Liver (tissue), 3 donors: ENCODE measurements around the gene NAT14.

ENCODE experiments used
- FOXA1 ChIP-seq: IDR thresholded peaks from 2 replicates; pipeline ENCODE4 v1.6.1; 2016; ENCODE audit warnings: antibody characterized with exemption
- RAD21 ChIP-seq, 2 donors: IDR thresholded peaks; 2 replicates each; pipeline ENCODE4 v1.6.1; 2016; ENCODE audit warnings: antibody characterized with exemption in 2 of 2, mild to moderate bottlenecking in 2 of 2
- TF ChIP-seq, protein P1 (sequence below): fragments of 150-350 bp; IDR thresholded peaks from 2 replicates; pipeline ENCODE4 v1.5.1; 2017; ENCODE audit warnings: improper control_type of control experiment, low read depth, low read length; ENCODE audit not compliant: missing input control
- TF ChIP-seq, protein P2 (sequence below): IDR thresholded peaks from 2 replicates; pipeline ENCODE4 v1.6.1; 2016; ENCODE audit warnings: antibody characterized with exemption, mild to moderate bottlenecking
- donor health status: healthy.
- donor health status: healthy.

DNA sequence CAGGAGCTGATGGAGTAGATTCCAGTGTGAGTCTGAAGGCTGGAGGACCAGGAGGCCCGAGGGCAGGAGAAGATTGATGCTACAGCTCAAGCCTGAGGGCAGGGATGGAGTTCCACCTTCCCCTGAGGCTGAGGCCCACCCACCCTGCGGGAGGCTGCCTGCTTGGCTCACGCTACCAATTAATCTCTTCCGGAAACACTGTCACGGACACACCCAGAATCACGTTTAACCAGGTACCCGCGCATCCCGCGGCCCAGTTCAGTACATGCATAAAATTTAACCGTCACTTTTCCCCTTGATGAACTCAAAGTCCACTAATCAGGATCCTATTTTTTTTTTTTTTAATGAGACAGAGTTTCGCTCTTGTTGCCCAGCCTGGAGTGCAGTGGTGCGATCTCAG is 13.7 kb upstream of the NAT14 start:
- TF ChIP-seq, protein P1, sequence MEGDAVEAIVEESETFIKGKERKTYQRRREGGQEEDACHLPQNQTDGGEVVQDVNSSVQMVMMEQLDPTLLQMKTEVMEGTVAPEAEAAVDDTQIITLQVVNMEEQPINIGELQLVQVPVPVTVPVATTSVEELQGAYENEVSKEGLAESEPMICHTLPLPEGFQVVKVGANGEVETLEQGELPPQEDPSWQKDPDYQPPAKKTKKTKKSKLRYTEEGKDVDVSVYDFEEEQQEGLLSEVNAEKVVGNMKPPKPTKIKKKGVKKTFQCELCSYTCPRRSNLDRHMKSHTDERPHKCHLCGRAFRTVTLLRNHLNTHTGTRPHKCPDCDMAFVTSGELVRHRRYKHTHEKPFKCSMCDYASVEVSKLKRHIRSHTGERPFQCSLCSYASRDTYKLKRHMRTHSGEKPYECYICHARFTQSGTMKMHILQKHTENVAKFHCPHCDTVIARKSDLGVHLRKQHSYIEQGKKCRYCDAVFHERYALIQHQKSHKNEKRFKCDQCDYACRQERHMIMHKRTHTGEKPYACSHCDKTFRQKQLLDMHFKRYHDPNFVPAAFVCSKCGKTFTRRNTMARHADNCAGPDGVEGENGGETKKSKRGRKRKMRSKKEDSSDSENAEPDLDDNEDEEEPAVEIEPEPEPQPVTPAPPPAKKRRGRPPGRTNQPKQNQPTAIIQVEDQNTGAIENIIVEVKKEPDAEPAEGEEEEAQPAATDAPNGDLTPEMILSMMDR, result no peak
- no peak for TF ChIP-seq FOXA1
- TF ChIP-seq RAD21 (IDR thresholded peaks at IDR 0.05), result no peak
- TF ChIP-seq, protein P2, sequence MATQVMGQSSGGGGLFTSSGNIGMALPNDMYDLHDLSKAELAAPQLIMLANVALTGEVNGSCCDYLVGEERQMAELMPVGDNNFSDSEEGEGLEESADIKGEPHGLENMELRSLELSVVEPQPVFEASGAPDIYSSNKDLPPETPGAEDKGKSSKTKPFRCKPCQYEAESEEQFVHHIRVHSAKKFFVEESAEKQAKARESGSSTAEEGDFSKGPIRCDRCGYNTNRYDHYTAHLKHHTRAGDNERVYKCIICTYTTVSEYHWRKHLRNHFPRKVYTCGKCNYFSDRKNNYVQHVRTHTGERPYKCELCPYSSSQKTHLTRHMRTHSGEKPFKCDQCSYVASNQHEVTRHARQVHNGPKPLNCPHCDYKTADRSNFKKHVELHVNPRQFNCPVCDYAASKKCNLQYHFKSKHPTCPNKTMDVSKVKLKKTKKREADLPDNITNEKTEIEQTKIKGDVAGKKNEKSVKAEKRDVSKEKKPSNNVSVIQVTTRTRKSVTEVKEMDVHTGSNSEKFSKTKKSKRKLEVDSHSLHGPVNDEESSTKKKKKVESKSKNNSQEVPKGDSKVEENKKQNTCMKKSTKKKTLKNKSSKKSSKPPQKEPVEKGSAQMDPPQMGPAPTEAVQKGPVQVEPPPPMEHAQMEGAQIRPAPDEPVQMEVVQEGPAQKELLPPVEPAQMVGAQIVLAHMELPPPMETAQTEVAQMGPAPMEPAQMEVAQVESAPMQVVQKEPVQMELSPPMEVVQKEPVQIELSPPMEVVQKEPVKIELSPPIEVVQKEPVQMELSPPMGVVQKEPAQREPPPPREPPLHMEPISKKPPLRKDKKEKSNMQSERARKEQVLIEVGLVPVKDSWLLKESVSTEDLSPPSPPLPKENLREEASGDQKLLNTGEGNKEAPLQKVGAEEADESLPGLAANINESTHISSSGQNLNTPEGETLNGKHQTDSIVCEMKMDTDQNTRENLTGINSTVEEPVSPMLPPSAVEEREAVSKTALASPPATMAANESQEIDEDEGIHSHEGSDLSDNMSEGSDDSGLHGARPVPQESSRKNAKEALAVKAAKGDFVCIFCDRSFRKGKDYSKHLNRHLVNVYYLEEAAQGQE, result no peak
